Kidney (tissue), 14 donors: ENCODE results near the gene WWOX. TPM values are rescaled to one million over a fixed set of nuclear protein-coding genes. Genes with fewer than 3 reads are reported as not detected.
A peak's percentile ranks its signal among the peaks of the same experiment; 100 is the strongest.

ENCODE experiments used
- DNase-seq, 5 donors: peaks; one replicate each; pipeline ENCODE4 v3.0.0-alpha.2; 2013 to 2020
- FAIRE-seq: peaks from 2 replicates; lab custom pipeline; 2012; peaks lifted over from hg19 to GRCh38; lab: Jason Lieb, UNC
- H3K27ac ChIP-seq, 2 donors: one replicate each; pipeline ENCODE4 v1.7.0; 2013; ENCODE audit warnings: low read depth in 2 of 2, low read length in 2 of 2, inconsistent platforms in 1 of 2
- H3K27me3 ChIP-seq: one replicate; pipeline ENCODE4 v1.7.1; 2013; ENCODE audit warnings: low read length, inconsistent platforms; ENCODE audit not compliant: control insufficient read depth, insufficient read depth
- H3K36me3 ChIP-seq, 3 donors: one replicate each; pipeline versions ENCODE4 v1.7.0 to v1.7.1; 2013; ENCODE audit warnings: low read length in 3 of 3, control low read depth in 1 of 3, inconsistent platforms in 1 of 3; ENCODE audit not compliant: insufficient read depth in 3 of 3, control insufficient read depth in 2 of 3
- H3K4me1 ChIP-seq, 3 donors: one replicate each; pipeline versions ENCODE4 v1.7.0 to v1.7.1; 2013; ENCODE audit warnings: low read length in 3 of 3, inconsistent platforms in 1 of 3, low read depth in 1 of 3; ENCODE audit not compliant: control insufficient read depth in 2 of 3, insufficient read depth in 2 of 3
- H3K4me3 ChIP-seq, 3 donors: one replicate each; pipeline versions ENCODE4 v1.7.0 to v1.8.1; 2013; ENCODE audit warnings: low read length in 3 of 3, control low read depth in 1 of 3, inconsistent platforms in 1 of 3
- H3K9ac ChIP-seq, 3 donors: one replicate each; pipeline versions ENCODE4 v1.7.0 to v1.7.1; 2013; ENCODE audit warnings: low read length in 3 of 3, control low read depth in 1 of 3, inconsistent platforms in 1 of 3
- H3K9me3 ChIP-seq, 3 donors: one replicate each; pipeline versions ENCODE4 v1.7.0 to v1.7.1; 2013; ENCODE audit warnings: low read length in 3 of 3, control low read depth in 1 of 3, inconsistent platforms in 1 of 3; ENCODE audit not compliant: control insufficient read depth in 2 of 3, insufficient read depth in 1 of 3
- CTCF ChIP-seq: IDR thresholded peaks from 3 replicates; pipeline ENCODE4 v1.5.1; 2012; ENCODE audit warnings: mild to moderate bottlenecking, moderate library complexity, borderline replicate concordance; ENCODE audit not compliant: insufficient read depth; ENCODE audit errors: extremely low read depth
- intact Hi-C: fragments of 100-400 bp; cut with DNase I; formaldehyde crosslinking; loops from one replicate; pipeline ENCODE4 v1.11.1; 2022
- polyA plus RNA-seq: library from polyadenylated mRNA; stranded (reverse); fragments of 350-450 nt; fragmentation: Illumina TruSeq; extraction: RNeasy Lipid Tissue Mini Kit (QIAGEN cat#74804); gene quantifications from one replicate; pipeline ENCODE4 v1.2.3, GENCODE V29; 2014; ENCODE audit warnings: low read depth, low replicate concordance; ENCODE audit not compliant: insufficient read depth
- total RNA-seq: library from RNA; stranded (reverse); fragmentation: NEBNext Ultra II Directional; extraction: Animal tissue kit (Norgen Biotek cat#: 25700); gene quantifications from one replicate; pipeline ENCODE4 v1.2.1, GENCODE V29; 2021
- donor health status: control.
- donor health status: control.
- donor health status: control.
- donor health status: control.
- donor health status: control.
- donor health status: DM: yes; HTN: yes; CAD: no.
- donor health status: Normal renal cell carcinoma (clear cell type).

Gene WWOX
- total and polyA plus RNA-seq, 2 donors from 2014 or later: 22.5 to 30.3 TPM

GRCh38 chr16:79171931-79172705 lies 1072.7 kb downstream of the WWOX start:
- intact Hi-C loops: no loop called here
- Histone ChIP-seq H3K27ac (no peak overlapping the region), H3K4me3 (no peak overlapping the region), H3K9ac (no peak overlapping the region), H3K27me3 (no peaks in the 10 kb centered on the region), H3K9me3 (peaks cover 1 to 5% (median 4%) of the 10 kb centered on the region in 3 donors), H3K4me1 (peaks cover 0 to 8% (median 7%) of the 10 kb centered on the region in 3 donors), H3K36me3 (no peaks in the 10 kb centered on the region)
- TF ChIP-seq CTCF: no peak
- DNase-seq (peak in 4 of 5 donors; percentile 61 to 80 (median 72)), FAIRE-seq (no peak)

GRCh38 chr16:79172976-79173500 lies 1073.6 kb downstream of the WWOX start:
- Histone ChIP-seq H3K27me3 (no peaks in the 10 kb centered on the region), H3K9ac (no peak overlapping the region), H3K4me1 (peaks cover 0 to 8% (median 7%) of the 10 kb centered on the region in 3 donors), H3K36me3 (no peaks in the 10 kb centered on the region), H3K27ac (no peak overlapping the region), H3K4me3 (no peak overlapping the region), H3K9me3 (peaks cover 0 to under 1% (median under 1%) of the 10 kb centered on the region in 3 donors)
- intact Hi-C loops: no loop called here
- FAIRE-seq (no peak), DNase-seq (no peak)
- TF ChIP-seq CTCF: no peak

GRCh38 chr16:79173919-79174318 lies 1074.5 kb downstream of the WWOX start:
- H3K27me3 ChIP-seq: no peaks in the 10 kb centered on the region
- intact Hi-C loops: no loop called here
- no peak overlapping the region for H3K4me3 ChIP-seq
- H3K9me3 ChIP-seq: no peaks in the 10 kb centered on the region
- H3K9ac ChIP-seq: no peak overlapping the region
- no peak for TF ChIP-seq CTCF
- DNase-seq (no peak), FAIRE-seq (no peak)
- H3K27ac ChIP-seq: no peak overlapping the region
- peaks cover 0 to 8% (median 7%) of the 10 kb centered on the region in 3 donors for H3K4me1 ChIP-seq
- no peaks in the 10 kb centered on the region for H3K36me3 ChIP-seq
